Germinal center (tissue), 1 donor: ENCODE measurements around the gene ETFRF1.

Experiments
- DNase-seq: peaks from one replicate; pipeline ENCODE4 v3.0.0; 2012; ENCODE audit warnings: mixed read lengths, low spot score

Gene ETFRF1

GRCh38 chr12:25195056-25195971 lies at the start of gene ETFRF1, which contains the start of gene DNAI7:
TSS of gene ETFRF1 (plus strand) at chr12:25195237. CDS start at chr12:25203957, 8,720 bp downstream.
TSS of gene DNAI7 (minus strand) at chr12:25195160. CDS start at chr12:25195078, 82 bp downstream.
- peak; percentile 92 for DNase-seq

GRCh38 chr12:25146686-25147085 lies 48.4 kb upstream of the ETFRF1 start:
- DNase-seq = no peak

- no peak for DNase-seq
Measured at GRCh38 chr12:25151476-25151875, 43.6 kb upstream of the ETFRF1 start.

- DNase-seq = no peak
Measured at GRCh38 chr12:25152055-25152454, 43.0 kb upstream of the ETFRF1 start.

GRCh38 chr12:25155022-25155576 lies 39.9 kb upstream of the ETFRF1 start:
- peak; percentile 55 for DNase-seq

- DNase-seq = no peak
Measured at GRCh38 chr12:25156061-25156460, 39.0 kb upstream of the ETFRF1 start.

- DNase-seq = no peak
Measured at GRCh38 chr12:25162866-25163265, 32.2 kb upstream of the ETFRF1 start.

- no peak for DNase-seq
Measured at GRCh38 chr12:25182765-25183164, 12.3 kb upstream of the ETFRF1 start.

GRCh38 chr12:25184132-25184531 lies 10.9 kb upstream of the ETFRF1 start:
- no peak for DNase-seq

- DNase-seq = no peak
Measured at GRCh38 chr12:25186038-25186787, 8.8 kb upstream of the ETFRF1 start.

- peak; percentile 5 for DNase-seq
Measured at GRCh38 chr12:25186788-25187402, 8.1 kb upstream of the ETFRF1 start.

GRCh38 chr12:25187781-25188180 lies 7.3 kb upstream of the ETFRF1 start:
- DNase-seq = no peak

GRCh38 chr12:25189656-25190055 lies 5.4 kb upstream of the ETFRF1 start:
- no peak for DNase-seq

- DNase-seq = no peak
Measured at GRCh38 chr12:25190793-25191192, 4.2 kb upstream of the ETFRF1 start.

- no peak for DNase-seq
Measured at GRCh38 chr12:25194214-25194613, 823 bp upstream of the ETFRF1 start.

GRCh38 chr12:25194722-25195055 lies 348 bp upstream of the ETFRF1 start:
- DNase-seq = no peak

- DNase-seq = no peak
Measured at GRCh38 chr12:25197608-25198007, 2.6 kb downstream of the ETFRF1 start.

GRCh38 chr12:25200703-25201102 lies 5.7 kb downstream of the ETFRF1 start:
- no peak for DNase-seq

- DNase-seq = no peak
Measured at GRCh38 chr12:25202137-25202536, 7.1 kb downstream of the ETFRF1 start.

GRCh38 chr12:25207411-25207810 lies 12.4 kb downstream of the ETFRF1 start:
- DNase-seq = no peak

- no peak for DNase-seq
Measured at GRCh38 chr12:25207846-25208245, 12.8 kb downstream of the ETFRF1 start.

GRCh38 chr12:25208554-25208953 lies 13.5 kb downstream of the ETFRF1 start:
- DNase-seq = no peak
